Stimulated activated CD4-positive, alpha-beta T cell treated with anti-CD3 and anti-CD28 coated beads, Interleukin-1b, Interleukin-23, amount 100 ng/mL, for 24 hours (primary cell): ENCODE results near the gene SP3.
"Not testable (repeated sequence)": the region's sequence is repeated elsewhere in the genome, so short reads cannot be mapped to it uniquely, and the experiment has no call there.

Source experiments
- DNase-seq, 4 experiments: peaks; one replicate each; pipeline ENCODE4 v3.0.0-alpha.2; 2020; ENCODE audit warnings: low read depth in 4 of 4, low spot score in 1 of 4

Gene SP3

GRCh38 chr2:173891315-173892037 lies 73.7 kb downstream of the SP3 start:
- DNase-seq = no peak

- DNase-seq = not testable (repeated sequence)
Measured at GRCh38 chr2:173889464-173889863, 75.7 kb downstream of the SP3 start.

GRCh38 chr2:173886613-173887012 lies 78.6 kb downstream of the SP3 start:
- no peak for DNase-seq

GRCh38 chr2:173884025-173884802 lies 81.0 kb downstream of the SP3 start:
- DNase-seq = no peak

GRCh38 chr2:173881886-173882285 lies 83.3 kb downstream of the SP3 start:
- no peak for DNase-seq

GRCh38 chr2:173881461-173881860 lies 83.7 kb downstream of the SP3 start:
- DNase-seq = no peak

- no peak for DNase-seq
Measured at GRCh38 chr2:173880561-173880960, 84.6 kb downstream of the SP3 start.

- no peak for DNase-seq
Measured at GRCh38 chr2:173876833-173877413, 88.2 kb downstream of the SP3 start.

- DNase-seq = no peak
Measured at GRCh38 chr2:173874894-173875237, 90.3 kb downstream of the SP3 start.

GRCh38 chr2:173874003-173874893 lies 90.9 kb downstream of the SP3 start:
- DNase-seq = no peak

- DNase-seq = no peak
Measured at GRCh38 chr2:173872714-173873113, 92.5 kb downstream of the SP3 start.

GRCh38 chr2:173869244-173870229 lies 95.6 kb downstream of the SP3 start:
- no peak for DNase-seq

- DNase-seq = no peak
Measured at GRCh38 chr2:173868406-173868805, 96.8 kb downstream of the SP3 start.

- DNase-seq = no peak
Measured at GRCh38 chr2:173866874-173867618, 98.1 kb downstream of the SP3 start.

- DNase-seq = no peak
Measured at GRCh38 chr2:173865971-173866873, 99.0 kb downstream of the SP3 start.

- no peak for DNase-seq
Measured at GRCh38 chr2:173862612-173863217, 102.5 kb downstream of the SP3 start.

GRCh38 chr2:173860566-173860965 lies 104.6 kb downstream of the SP3 start:
- DNase-seq = no peak

GRCh38 chr2:173860082-173860481 lies 105.1 kb downstream of the SP3 start:
- no peak for DNase-seq
